Activated naive CD4-positive, alpha-beta T cell treated with anti-CD3 and anti-CD28 coated beads, Interleukin-2, amount 10 ng/mL, durations not matched to agents 5 hours and 36 hours (primary cell): ENCODE measurements around the gene TRAT1. TPM values are rescaled to one million over a fixed set of nuclear protein-coding genes. Genes with fewer than 3 reads are reported as not detected.

Experiments
- total RNA-seq, 2 experiments: library from RNA; stranded (reverse); gene quantifications; one replicate each; pipeline ENCODE4 v1.2.3, GENCODE V29; 2021

TRAT1 gene
- total RNA-seq = 100 to 1,000 TPM; 225 to 229 TPM

GRCh38 chr3:108822123-108822897, at the start of gene TRAT1:
TRAT1 (plus strand) TSS chr3:108822786; CDS start chr3:108822928, 142 bp downstream.

Other genes starting within 250 kb of the TRAT1 start
- gene CIP2A, start 233.3 kb upstream of the TRAT1 start, total RNA-seq = 10 to 100 TPM; 40.0 to 41.4 TPM
- gene DZIP3, start 233.1 kb upstream of the TRAT1 start, total RNA-seq = 10 to 100 TPM; 14.5 to 15.0 TPM
- gene RETNLB, start 65.4 kb upstream of the TRAT1 start, total RNA-seq = not detected
- gene GUCA1C, start 131.1 kb downstream of the TRAT1 start, total RNA-seq = not detected